NCI-H2107 treated with DMSO at 0.1 percent for 48 hours (cell line): ENCODE measurements around the gene ENKD1.

Experiments
- DNase-seq: peaks from one replicate; lab custom pipeline; 2025; ENCODE audit not compliant: unreplicated experiment; lab: John Stamatoyannopoulos, UW

The ENKD1 gene

DNA sequence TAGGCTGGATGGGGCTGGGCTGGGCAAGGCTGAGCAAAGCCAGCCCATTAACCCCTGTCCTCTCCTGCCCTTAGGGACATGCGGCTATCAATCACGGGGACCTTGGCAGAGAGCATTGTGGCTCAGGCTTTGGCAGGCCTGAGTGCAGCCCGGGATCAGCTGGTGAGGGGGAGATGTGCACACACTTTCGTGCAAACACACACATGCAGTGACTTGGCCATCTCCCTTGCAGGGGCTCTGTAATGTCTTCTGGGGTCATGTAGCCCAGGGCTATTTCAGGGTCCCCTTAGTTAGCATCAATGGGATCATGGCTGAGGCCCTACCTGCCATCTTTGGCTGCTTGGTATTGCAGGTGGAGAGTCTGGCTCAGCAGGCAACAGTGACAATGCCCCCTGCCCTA is 14.7 kb downstream of the ENKD1 start:
- DNase-seq, result no peak

DNA sequence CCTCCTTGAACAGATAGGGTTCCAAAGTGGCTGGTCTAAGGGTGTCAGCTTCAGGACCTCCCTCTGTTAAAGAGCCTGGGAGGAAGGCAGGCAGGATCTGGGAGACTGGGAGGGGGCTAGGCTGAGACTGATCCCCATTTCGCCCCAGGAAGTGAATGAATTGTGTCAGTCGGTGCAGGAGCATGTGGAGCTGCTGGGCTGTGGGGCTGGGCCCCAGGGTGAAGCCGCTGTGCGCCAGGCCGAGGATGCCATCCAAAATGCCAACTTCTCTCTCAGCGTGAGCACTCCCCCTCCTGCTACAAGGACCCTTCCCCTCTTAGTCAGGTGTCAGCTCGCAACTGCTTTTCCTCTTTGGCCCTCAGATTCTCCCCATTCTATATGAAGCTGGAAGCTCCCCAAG is 15.5 kb downstream of the ENKD1 start:
- DNase-seq, result no peak

DNA sequence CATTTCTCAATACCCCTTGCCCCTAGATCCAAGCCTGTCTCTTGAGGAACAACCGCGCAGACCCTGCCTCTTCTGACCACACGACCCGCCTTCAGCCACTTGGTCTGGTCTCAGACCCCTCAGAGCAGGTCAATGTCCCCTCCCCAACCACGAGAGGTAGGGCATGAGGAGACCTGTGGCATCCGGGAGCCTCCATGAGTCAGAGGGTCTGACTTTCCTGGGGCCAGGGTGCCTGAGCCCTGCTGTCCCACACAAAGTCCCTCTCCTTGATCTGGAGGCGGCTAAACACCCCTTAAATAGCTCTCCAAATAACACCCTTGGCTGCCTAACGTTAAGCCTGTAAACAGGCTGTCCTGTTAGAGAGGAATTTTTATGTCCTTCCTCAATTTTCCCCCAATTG is 16.5 kb downstream of the ENKD1 start:
- DNase-seq, result no peak

DNA sequence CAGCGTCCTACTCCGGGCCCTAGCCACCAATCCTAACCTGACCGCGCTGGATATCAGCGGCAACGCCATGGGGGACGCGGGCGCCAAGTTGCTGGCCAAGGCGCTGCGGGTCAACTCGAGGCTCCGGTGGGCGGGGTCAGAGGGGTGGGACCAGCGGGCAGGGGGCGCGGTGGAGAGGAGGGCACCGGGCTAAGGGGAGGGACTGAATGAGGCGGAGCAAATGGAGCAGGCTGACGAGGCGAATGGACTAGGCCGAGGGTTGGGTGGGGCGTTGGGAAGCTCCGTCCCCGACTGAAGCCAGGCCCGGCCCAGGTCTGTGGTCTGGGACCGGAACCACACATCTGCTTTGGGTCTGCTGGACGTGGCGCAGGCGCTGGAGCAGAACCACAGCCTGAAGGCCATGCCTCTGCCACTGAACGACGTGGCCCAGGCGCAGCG is 17.0 kb downstream of the ENKD1 start:
- DNase-seq, result no peak

DNA sequence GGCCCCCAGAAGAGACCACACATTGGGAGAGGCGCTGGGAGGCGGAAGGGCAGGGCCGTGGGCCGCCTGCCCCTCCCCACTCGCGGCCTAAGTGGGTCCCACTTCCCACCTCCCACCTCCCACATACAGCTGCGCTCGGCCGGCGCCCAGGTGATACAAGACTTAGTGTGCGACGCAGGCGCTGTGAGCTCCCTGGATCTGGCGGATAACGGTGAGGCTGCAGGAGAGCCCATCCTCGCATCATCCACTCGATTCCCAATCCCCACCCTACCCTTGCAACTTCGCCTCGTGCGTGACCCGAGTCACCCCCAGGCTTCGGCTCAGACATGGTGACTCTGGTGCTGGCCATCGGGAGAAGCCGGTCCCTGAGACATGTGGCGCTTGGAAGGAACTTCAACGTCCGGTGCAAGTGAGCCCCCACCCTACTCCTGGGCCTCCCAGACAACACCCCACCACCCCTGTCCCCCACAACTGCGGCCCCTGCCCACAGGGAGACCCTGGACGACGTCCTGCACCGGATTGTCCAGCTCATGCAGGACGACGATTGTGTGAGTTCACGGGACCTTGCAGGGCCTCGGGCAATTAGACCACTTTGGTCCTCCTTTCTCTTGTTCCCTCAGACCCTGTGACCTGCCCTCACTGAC is 17.7 kb downstream of the ENKD1 start:
- no peak for DNase-seq

DNA sequence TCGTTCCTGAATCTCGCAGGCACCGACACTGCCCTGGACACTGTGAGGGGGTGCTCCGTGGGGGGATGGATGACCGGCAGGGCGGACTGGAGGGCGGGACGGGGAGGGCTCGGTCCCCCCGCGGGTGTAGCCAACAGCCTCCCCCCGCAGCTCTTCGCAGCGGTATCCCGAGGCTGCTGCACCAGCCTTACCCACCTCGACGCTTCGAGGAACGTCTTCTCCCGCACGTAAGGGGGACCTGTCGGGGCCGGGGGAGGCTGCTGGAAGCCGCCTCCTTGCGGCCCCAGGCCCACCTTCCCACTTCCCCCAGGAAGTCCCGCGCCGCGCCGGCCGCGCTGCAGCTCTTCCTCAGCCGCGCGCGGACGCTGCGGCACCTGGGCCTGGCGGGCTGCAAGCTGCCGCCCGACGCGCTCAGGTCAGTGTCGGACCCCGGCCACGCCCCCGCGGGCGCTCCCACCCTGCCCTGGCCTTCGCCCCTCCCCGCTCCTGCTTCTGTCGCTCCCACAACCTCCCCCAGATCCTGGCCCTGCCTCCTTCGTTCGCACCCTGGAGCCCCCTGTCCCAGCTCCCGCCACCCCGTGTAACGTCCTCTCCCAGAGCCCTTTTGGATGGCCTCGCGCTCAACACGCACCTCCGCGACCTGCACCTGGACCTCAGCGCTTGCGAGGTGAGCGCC is 18.3 kb downstream of the ENKD1 start:
- DNase-seq, result no peak

DNA sequence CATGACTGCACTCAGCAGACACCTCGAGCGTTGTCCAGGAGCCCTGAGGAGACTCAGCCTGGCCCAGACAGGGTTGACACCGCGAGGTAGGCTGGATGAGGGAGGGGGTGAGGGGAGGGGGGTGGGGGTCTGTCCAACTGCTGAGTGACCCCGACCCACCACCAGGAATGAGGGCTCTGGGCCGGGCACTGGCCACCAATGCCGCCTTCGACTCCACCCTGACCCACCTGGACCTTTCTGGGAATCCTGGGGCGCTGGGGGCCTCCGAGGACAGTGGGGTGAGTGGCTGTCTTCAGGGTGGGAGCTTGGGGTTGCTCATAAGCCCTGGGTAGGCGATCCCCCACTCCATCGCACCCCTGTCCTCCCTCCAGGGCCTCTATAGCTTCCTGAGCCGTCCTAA is 18.9 kb downstream of the ENKD1 start:
- no peak for DNase-seq

DNA sequence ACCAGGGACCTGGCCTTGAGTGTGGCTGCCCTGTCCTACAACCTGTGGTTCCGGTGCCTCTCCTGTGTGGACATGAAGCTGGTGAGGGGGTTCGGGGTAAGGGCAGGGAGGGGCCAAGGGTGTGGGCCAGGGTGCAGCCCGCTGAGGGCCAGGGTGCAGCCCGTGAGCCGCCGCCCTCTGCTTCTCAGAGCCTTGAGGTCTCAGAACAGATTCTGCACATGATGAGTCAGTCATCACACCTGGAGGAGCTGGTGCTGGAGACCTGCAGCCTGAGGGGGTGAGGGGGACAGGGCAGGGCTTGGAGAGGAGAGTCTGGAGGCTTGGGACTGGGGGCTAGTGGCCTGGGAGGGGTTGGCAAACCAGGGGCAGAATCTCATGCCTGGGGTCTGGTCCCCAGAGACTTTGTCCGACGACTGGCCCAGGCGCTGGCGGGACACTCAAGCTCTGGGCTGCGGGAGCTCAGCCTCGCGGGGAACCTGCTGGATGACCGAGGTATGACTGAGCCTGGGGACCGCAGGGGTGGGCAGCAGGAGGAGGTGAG is 19.4 kb downstream of the ENKD1 start:
- no peak for DNase-seq

DNA sequence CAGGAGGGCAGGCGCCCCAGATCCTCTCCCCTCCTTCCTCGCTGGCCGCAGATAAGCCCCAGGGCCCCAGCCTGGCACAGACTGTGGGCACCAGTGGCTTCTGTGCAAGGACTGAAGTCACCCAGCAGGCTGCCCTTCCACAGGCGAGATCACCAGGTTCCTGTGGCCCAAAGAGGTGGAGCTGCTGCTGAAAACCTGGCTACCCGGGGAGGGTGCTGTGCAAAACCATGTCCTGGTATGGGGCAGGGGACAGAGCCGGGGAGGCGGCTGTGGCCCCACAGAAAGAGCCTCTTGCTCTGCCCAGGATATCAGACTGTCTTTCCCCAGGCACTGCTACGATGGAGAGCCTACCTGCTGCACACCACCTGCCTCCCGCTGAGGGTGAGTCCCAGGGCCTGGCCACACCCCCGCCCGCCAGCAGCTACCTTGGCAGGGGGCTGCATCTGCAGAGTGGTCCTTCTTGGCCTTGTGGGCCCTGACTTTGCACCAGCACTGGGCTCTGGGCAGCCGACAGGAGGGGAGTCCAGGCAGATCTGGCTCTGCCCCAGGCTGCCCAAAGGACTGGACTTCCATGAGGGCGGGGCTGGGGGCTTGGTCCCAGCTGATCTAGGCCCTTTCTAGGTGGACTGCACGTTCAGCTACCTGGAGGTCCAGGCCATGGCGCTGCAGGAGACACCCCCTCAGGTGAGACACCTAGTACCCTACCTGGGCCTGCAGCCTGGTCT is 21.0 kb downstream of the ENKD1 start:
- DNase-seq, result no peak

DNA sequence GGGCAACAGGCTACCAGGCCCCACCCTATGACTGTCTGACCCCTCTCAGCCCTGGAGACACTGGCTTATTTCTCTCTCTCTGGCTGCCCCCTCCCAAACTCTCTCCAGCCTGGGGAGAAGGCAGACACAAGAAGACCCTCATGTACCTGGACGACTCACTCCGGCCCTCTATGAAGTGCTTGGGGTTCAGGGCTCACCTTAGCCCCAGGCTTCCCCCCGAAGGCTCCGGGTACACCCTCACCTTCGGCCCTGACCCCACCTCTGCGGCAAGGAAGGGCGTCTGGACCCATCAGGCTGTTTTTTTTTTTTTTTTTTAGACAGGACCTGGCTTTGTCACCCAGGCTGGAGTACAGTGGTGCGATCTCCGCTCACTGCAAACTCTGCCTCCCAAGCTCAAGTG is 22.5 kb downstream of the ENKD1 start:
- no peak for DNase-seq

DNA sequence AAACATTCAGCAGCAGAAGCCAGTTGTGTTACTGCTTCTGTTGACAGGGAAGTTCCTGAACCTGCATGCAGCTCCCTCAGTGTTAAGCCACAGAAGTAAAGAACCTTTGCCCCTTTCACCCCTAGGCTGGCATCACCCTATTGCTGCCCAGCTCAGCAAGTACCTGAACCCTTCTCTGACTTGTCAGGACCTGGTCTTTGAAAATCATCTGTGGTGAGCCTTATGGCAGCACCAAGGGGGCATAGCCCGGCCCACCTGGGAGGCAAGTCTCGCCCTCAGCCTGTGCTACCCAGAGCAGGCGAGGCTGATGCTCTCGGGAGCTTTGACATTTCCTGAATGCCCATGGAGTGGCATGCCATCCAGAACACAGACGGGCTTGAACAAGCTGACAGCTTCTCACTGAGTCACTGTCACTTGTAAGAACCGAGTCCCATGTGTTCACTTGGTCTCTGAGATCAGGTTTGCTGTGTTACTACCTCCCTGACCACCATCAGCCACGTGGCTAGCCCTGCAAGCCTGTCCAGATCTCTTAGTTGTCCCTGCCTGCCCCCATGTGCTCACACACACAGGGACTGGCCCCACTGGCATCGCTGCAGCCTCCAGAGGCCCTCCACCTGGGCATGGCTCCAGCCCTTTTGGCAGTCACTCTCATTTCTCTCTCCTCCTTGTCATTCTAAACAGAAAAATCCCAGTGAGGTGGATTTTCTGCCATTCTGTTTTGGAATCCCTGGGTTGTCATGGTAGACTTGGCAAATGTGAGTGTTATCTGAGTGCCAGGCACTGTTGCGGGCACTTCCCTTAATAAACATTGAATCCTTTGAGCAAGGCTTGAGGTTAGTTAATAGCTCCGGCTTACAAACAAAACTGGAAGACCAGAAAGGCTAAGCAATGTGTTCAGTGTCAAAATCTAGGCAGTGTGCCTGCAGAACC is 24.5 kb downstream of the ENKD1 start:
- DNase-seq, result no peak

DNA sequence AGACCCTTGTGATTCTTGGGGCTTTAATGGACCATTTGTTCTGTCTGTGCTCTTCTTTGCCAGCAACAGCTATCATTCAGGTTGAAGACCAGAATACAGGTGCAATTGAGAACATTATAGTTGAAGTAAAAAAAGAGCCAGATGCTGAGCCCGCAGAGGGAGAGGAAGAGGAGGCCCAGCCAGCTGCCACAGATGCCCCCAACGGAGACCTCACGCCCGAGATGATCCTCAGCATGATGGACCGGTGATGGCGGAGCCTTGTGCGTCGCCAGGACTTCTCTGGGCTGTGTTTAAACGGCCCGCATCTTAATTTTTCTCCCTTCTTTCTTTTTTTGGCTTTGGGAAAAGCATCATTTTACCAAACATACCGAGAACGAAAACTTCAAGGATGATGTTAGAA is 28.9 kb downstream of the ENKD1 start:
- DNase-seq, result no peak

DNA sequence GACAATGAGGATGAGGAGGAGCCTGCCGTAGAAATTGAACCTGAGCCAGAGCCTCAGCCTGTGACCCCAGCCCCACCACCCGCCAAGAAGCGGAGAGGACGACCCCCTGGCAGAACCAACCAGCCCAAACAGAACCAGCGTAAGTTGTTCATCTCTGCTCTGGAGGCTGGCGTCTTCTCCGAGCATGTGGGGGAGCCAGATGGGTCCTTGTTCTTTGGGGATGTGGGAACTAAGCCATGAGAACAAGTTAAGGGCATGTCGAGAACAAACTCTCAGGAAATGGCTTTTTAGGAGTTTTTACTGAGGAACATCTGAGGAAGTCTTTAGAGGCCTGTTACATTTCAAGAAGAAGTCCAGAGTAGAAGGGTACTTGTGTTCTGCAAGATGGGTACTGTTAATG is 29.8 kb downstream of the ENKD1 start:
- no peak for DNase-seq

DNA sequence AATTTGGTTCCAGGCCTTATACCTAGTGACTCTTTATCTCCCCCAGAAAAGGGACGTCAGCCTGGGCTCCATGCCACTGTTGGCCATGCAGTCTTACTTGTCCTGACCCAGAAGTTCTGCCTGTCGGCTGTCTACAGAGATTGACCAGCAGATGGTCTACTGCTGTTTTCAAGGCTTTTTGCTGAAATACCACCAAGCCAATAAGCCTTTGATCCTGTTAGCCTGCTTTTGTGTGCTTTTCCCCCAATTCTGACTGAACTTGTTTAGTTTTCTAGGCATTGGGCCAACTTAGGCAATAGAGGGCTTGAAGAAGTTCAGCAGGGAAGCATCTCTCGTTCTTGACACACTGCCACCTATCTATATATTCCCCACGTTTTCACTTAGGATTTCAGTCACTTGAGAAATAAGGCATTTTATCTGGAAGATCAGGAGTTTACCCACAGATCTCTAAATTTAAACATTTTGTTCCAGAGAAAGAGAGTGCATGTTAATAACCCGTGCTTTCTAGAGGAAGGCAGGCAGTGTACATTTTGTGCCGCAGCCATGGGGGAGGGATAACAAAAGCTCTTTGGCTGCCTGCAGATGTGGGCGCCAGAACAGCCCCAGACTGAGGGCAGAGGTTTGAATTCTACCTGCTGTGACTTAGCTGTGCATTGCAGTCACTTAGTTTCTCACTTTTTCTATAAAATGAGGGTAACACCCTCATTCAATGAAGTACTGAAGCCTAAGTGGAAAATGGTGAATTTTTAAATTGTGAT is 34.0 kb downstream of the ENKD1 start:
- no peak for DNase-seq

DNA sequence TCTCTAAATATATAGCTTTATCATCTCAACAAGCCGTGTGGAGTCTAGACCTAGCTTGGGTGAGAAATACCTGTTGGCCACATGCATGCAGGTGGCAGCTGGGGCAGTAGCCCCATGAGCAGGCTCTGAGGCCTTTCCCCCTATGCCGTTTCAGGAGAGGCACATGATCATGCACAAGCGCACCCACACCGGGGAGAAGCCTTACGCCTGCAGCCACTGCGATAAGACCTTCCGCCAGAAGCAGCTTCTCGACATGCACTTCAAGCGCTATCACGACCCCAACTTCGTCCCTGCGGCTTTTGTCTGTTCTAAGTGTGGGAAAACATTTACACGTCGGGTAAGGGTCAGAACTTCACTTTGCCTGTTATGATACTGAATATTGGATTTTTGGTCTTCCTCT is 38.3 kb downstream of the ENKD1 start:
- DNase-seq, result no peak

DNA sequence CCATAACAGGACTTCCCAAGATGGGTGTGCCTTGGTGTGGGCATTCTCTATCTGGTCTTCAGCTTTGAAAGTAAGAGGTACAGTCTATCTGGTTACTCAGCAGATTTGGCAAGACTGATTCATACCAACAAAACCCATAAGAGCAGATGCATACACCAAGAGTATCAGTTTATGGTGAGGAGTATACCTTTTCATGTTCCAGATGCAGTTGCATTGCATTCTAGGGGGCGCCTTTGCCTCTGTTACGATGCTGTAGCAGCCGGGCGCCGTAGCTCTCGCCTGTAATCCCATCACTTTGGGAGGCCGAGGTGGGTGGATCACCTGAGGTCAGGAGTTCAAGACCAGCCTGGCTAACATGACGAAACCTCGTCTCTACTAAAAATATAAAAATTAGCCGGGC is 52.7 kb downstream of the ENKD1 start:
- no peak for DNase-seq
